RWPE2 (cell line): ENCODE measurements around the gene CHMP5.

Experiments
- ATAC-seq: fragments of 200-7000 bp; cut with Tn5 transposase; 3 replicates; pipeline ENCODE4 v1.9.1; 2021; ENCODE audit warnings: low read depth
- DNase-seq: peaks from one replicate; pipeline ENCODE4 v3.0.0-alpha.2; 2020; ENCODE audit warnings: low spot score
- H3K27ac ChIP-seq: fragments of 450-650 bp; 2 replicates; pipeline ENCODE4 v1.5.1; 2017; ENCODE audit warnings: mild to moderate bottlenecking; ENCODE audit not compliant: poor library complexity, severe bottlenecking
- H3K27me3 ChIP-seq: fragments of 250-450 bp; sonication (Bioruptor Pico); 2 replicates; pipeline ENCODE4 v1.5.1; 2021; ENCODE audit warnings: mild to moderate bottlenecking, moderate library complexity; ENCODE audit not compliant: insufficient read depth, poor library complexity, severe bottlenecking
- H3K36me3 ChIP-seq: fragments of 250-450 bp; sonication (Bioruptor Pico); 2 replicates; pipeline ENCODE4 v1.5.1; 2020; ENCODE audit warnings: low read depth, mild to moderate bottlenecking, moderate library complexity
- H3K4me1 ChIP-seq: fragments of 250-450 bp; sonication (Bioruptor Pico); 2 replicates; pipeline ENCODE4 v1.5.1; 2021; ENCODE audit warnings: mild to moderate bottlenecking, moderate library complexity; ENCODE audit not compliant: insufficient read depth, poor library complexity, severe bottlenecking
- H3K4me3 ChIP-seq: fragments of 250-450 bp; sonication (Bioruptor Pico); 2 replicates; pipeline ENCODE4 v1.5.1; 2021; ENCODE audit warnings: mild to moderate bottlenecking, moderate library complexity; ENCODE audit not compliant: severe bottlenecking
- H3K9me3 ChIP-seq: fragments of 250-450 bp; sonication (Bioruptor Pico); 2 replicates; pipeline ENCODE4 v1.5.1; 2021; ENCODE audit warnings: mild to moderate bottlenecking, moderate library complexity; ENCODE audit not compliant: severe bottlenecking
- TF ChIP-seq, protein P1 (sequence below): fragments of 450-650 bp; IDR thresholded peaks from one replicate; pipeline ENCODE4 v1.5.1; 2017; ENCODE audit warnings: mild to moderate bottlenecking, moderate library complexity; ENCODE audit not compliant: poor library complexity, severe bottlenecking

The CHMP5 gene

DNA sequence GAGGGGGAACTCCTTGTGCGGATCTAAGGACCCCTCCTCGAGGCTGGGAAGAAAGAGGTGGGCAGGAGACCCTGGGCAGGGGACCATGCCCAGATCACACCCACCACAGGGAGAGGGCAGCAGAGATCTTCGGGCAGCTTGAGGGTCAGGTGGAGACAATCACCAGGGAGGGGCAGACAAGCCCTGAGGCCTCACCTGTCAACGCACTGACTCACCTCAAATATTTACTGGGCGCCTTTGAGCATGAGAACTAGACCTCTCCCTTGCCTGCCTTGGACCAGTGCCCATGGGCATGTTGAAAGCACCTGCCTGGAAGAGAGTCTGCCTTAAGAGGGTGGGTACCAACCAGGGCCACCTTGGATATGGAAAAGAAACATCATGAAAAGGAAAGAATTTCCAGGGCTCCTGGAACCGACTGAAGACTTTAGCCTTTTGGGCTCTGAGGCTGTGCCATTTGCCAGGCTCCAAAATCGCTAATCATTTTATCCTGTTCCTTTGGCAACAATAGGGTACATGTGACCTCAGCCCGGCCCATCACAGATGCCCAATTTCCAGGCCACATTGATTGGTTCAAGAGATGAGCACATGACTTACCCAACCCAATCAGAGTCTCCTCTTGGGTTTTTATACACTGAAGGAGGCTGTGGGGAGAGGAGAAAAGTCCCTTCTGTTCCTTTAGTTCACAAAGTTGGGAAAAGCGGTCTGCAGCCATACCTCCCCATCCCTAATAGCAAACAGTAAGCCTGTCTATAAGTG lies 35.3 kb upstream of the CHMP5 start:
- Histone ChIP-seq H3K36me3 (no peaks in the 10 kb centered on the region), H3K27ac (peak overlapping the region; percentile 79), H3K27me3 (no peaks in the 10 kb centered on the region), H3K9me3 (no peaks in the 10 kb centered on the region), H3K4me3 (no peak overlapping the region), H3K4me1 (peaks cover 49% of the 10 kb centered on the region)
- TF ChIP-seq, protein P1, sequence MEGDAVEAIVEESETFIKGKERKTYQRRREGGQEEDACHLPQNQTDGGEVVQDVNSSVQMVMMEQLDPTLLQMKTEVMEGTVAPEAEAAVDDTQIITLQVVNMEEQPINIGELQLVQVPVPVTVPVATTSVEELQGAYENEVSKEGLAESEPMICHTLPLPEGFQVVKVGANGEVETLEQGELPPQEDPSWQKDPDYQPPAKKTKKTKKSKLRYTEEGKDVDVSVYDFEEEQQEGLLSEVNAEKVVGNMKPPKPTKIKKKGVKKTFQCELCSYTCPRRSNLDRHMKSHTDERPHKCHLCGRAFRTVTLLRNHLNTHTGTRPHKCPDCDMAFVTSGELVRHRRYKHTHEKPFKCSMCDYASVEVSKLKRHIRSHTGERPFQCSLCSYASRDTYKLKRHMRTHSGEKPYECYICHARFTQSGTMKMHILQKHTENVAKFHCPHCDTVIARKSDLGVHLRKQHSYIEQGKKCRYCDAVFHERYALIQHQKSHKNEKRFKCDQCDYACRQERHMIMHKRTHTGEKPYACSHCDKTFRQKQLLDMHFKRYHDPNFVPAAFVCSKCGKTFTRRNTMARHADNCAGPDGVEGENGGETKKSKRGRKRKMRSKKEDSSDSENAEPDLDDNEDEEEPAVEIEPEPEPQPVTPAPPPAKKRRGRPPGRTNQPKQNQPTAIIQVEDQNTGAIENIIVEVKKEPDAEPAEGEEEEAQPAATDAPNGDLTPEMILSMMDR = peak; percentile 99
- DNase-seq (peak; percentile 99), ATAC-seq (peak; percentile 82)

DNA sequence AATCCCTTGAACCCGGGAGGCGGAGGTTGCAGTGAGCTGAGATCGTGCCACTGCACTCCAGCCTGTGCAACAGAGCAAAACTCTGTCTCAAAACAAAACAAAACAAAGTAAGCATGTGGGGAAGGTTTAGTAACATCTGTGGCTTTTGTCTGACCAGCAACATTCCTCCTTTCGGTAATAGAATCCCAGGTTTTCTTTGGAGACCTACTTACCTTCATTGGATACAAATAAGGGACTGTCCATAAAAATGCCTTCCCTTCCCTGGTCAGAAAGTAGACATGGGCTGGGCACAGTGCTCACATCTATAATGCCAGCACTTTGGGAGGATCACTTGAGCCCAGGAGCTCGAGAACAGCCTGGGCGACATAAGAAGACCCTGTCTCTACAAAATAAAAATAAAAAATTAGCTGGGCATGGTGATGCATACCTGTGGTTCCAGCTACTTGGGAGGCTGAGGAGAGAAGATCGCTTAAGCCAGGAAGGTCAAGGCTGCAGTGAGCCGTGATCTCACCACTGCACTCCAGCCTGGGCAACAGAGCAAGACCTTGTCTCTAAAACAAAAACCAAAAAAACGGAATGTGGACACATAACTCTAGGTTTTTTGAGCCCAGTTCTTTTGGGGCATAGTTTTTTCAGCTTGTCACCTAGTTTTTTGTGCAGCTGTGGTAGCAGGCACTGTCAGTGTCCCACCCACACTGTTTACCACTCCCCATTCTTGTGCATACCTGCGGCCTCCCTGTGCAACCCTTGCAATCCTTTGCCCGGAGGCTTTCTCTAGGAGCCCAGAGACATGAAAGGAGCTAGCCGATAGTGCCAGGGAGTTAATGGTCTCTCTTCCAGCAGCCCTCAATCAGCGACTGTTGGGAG lies 33.9 kb upstream of the CHMP5 start:
- H3K4me1 ChIP-seq = peaks cover 50% of the 10 kb centered on the region

DNA sequence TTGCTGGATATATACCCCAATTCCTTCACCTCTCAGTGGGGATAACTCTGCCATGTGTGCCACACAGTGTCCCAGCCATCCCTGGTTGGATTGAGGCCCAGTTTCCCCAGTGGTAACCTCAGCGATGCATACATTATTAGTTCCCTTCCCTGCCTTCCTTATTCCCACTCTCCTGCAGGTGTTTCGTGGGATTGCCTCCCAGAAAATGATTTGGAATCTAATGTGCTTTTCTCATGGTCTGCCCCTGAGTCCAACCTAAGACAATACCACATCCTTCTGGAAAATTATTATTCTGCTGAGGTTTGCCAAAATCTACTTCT lies 33.3 kb upstream of the CHMP5 start:
- Histone ChIP-seq H3K4me1 (peaks cover 50% of the 10 kb centered on the region), H3K27ac (peak overlapping the region; percentile 79), H3K36me3 (no peaks in the 10 kb centered on the region), H3K4me3 (no peak overlapping the region), H3K27me3 (no peaks in the 10 kb centered on the region), H3K9me3 (no peaks in the 10 kb centered on the region)
- DNase-seq (no peak), ATAC-seq (no peak)
- TF ChIP-seq, protein P1 = no peak

More for the DNA sequence above, 33.9 kb upstream of the CHMP5 start:
- no peaks in the 10 kb centered on the region for H3K36me3 ChIP-seq
- TF ChIP-seq, protein P1 = no peak
- no peak for DNase-seq
- H3K27ac ChIP-seq = peak overlapping the region; percentile 79
- no peaks in the 10 kb centered on the region for H3K27me3 ChIP-seq
- no peaks in the 10 kb centered on the region for H3K9me3 ChIP-seq
- no peak overlapping the region for H3K4me3 ChIP-seq
- ATAC-seq = no peak

DNA sequence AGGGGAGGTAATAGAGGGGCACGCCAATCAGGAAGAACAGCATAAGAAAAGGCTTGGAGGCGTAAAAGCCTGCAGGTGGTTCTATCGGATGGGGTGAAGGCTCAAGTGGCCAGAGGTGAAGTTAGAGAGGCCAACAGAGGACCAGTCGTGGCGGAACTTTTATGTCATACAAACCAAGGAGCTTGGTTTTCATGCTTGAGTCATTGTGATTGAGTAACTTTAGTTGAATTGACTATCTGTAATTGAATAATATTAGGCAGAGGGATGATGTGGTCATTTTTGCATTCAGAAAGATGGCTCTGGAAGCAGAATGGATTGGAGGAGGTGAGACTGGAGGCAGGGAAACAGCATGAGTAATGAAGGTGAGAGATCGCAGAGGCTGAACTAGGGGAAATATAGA lies 32.0 kb upstream of the CHMP5 start:
- ATAC-seq (no peak), DNase-seq (no peak)
- peak overlapping the region; percentile 79 for H3K27ac ChIP-seq
- peaks cover 50% of the 10 kb centered on the region for H3K4me1 ChIP-seq
- H3K27me3 ChIP-seq = no peaks in the 10 kb centered on the region
- no peak overlapping the region for H3K4me3 ChIP-seq
- H3K9me3 ChIP-seq = no peaks in the 10 kb centered on the region
- TF ChIP-seq, protein P1 = no peak
- H3K36me3 ChIP-seq = no peaks in the 10 kb centered on the region
